ENCODE data around the gene INPP4A. TPM values are rescaled to one million over a fixed set of nuclear protein-coding genes. Genes with fewer than 3 reads are reported as not detected.

The INPP4A gene
- total and polyA plus RNA-seq, 2 of the 13 experiments (the other 11 are each of a cell fraction or from before 2014, with no cell fraction given) = 10.1 to 10.9 TPM

DNA sequence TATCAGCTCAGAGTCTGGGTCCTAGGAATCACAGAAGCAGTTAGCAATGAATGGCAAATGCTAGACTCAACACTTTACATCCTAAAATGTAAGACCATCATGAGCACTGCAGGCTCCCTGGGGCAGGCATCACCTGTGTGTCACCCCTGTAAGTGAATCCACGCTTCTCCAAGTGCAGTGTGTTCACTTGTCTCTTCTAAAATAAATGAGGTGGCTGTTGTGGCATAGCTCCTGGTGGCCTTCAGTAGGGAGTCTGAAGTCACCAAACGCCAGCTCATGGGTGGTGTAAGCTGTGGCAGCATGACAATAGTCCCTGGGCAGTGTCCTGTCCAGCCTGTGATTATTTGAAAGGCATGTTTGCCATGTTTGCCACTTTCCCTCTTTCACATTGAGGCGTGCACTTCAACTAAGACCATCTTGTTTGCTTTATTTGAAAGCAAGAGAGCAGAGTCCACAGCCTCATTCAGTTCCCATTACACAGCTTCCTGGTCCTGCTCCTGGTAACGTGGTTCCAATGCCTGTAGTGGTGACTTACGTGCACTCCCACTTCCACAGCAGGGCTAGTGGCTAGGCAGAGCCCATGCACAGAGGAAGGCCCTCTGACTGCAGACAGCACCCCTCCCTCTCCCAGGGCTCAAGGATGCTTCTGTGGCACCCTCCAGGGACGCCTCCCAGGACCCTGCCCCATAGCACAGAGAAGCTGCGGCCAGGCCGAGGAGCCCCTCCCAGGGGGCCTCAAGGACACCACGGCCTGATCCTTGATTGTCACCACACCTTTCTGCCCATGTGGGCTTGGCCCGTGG is 139.4 kb downstream of the INPP4A start (continued):
- TF ChIP-seq, protein P1, sequence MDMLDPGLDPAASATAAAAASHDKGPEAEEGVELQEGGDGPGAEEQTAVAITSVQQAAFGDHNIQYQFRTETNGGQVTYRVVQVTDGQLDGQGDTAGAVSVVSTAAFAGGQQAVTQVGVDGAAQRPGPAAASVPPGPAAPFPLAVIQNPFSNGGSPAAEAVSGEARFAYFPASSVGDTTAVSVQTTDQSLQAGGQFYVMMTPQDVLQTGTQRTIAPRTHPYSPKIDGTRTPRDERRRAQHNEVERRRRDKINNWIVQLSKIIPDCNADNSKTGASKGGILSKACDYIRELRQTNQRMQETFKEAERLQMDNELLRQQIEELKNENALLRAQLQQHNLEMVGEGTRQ (IDR thresholded peaks at IDR 0.05; ENCODE audit: low read depth, low read length) = peak; percentile 25; the same call in 1 of the 2 replicates
- TF ChIP-seq, protein P1 (CRISPR knock-in tag; IDR thresholded peaks at IDR 0.05; ENCODE audit: borderline replicate concordance) = no peak
- TF ChIP-seq NCOA1 (CRISPR knock-in tag; IDR thresholded peaks at IDR 0.05) = no peak
- no peak for TF ChIP-seq ZNF101 (CRISPR knock-in tag; IDR thresholded peaks at IDR 0.05; ENCODE audit: borderline replicate concordance, low read depth)
- TF ChIP-seq TGIF2 (CRISPR knock-in tag; IDR thresholded peaks at IDR 0.05) = peak; percentile 95; the same call in 1 of the 2 replicates
- TF ChIP-seq, protein P2, sequence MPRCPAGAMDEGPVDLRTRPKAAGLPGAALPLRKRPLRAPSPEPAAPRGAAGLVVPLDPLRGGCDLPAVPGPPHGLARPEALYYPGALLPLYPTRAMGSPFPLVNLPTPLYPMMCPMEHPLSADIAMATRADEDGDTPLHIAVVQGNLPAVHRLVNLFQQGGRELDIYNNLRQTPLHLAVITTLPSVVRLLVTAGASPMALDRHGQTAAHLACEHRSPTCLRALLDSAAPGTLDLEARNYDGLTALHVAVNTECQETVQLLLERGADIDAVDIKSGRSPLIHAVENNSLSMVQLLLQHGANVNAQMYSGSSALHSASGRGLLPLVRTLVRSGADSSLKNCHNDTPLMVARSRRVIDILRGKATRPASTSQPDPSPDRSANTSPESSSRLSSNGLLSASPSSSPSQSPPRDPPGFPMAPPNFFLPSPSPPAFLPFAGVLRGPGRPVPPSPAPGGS (CRISPR knock-in tag; IDR thresholded peaks at IDR 0.05) = 0 out of 2 replicates have a peak, but pooled peaks have one; percentile 46
- TF ChIP-seq, protein P3, sequence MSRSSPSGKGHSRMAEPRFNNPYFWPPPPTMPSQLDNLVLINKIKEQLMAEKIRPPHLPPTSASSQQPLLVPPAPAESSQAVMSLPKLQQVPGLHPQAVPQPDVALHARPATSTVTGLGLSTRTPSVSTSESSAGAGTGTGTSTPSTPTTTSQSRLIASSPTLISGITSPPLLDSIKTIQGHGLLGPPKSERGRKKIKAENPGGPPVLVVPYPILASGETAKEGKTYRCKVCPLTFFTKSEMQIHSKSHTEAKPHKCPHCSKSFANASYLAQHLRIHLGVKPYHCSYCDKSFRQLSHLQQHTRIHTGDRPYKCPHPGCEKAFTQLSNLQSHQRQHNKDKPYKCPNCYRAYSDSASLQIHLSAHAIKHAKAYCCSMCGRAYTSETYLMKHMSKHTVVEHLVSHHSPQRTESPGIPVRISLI (CRISPR knock-in tag; IDR thresholded peaks at IDR 0.05; ENCODE audit: borderline replicate concordance) = 0 out of 2 replicates have a peak, but pooled peaks have one; percentile 34
- peak; percentile 47 for TF ChIP-seq GABPB1 (CRISPR knock-in tag; IDR thresholded peaks at IDR 0.05)
- TF ChIP-seq ZNF3 (CRISPR knock-in tag; IDR thresholded peaks at IDR 0.05) = no peak
- TF ChIP-seq REXO4 (CRISPR knock-in tag; IDR thresholded peaks at IDR 0.05; ENCODE audit: borderline replicate concordance) = no peak
- TF ChIP-seq ZNF639 (CRISPR knock-in tag; conservative IDR thresholded peaks at IDR 0.05) = no peak
- no peak for TF ChIP-seq IKZF1 (IDR thresholded peaks at IDR 0.05)
- no peak for TF ChIP-seq ZNF496 (CRISPR knock-in tag; IDR thresholded peaks at IDR 0.05; ENCODE audit: insufficient replicate concordance)
- no peak for TF ChIP-seq ZBTB21 (CRISPR knock-in tag; IDR thresholded peaks at IDR 0.05)
- no peak for TF ChIP-seq ZBTB44 (CRISPR knock-in tag; IDR thresholded peaks at IDR 0.05)
- peak; percentile 34 for TF ChIP-seq SKI (IDR thresholded peaks at IDR 0.05; ENCODE audit: partially characterized antibody)
- TF ChIP-seq NRL (CRISPR knock-in tag; IDR thresholded peaks at IDR 0.05; ENCODE audit: borderline replicate concordance) = peak; percentile 88
- no peak for TF ChIP-seq KDM5A (IDR thresholded peaks at IDR 0.05; ENCODE audit: borderline replicate concordance, low read length)
- TF ChIP-seq CREB1 (IDR thresholded peaks at IDR 0.05) = no peak
- TF ChIP-seq CREB1 (CRISPR knock-in tag; IDR thresholded peaks at IDR 0.05) = no peak
- TF ChIP-seq CCDC6 (CRISPR knock-in tag; IDR thresholded peaks at IDR 0.05) = peak; percentile 84; the same call in 1 of the 2 replicates
- TF ChIP-seq NFATC3 (CRISPR knock-in tag; IDR thresholded peaks at IDR 0.05) = no peak
- no peak for TF ChIP-seq SCMH1 (CRISPR knock-in tag; IDR thresholded peaks at IDR 0.05; ENCODE audit: borderline replicate concordance)
